ENCODE data around the gene CTNNA2.
A peak's percentile ranks its signal among the peaks of the same experiment; 100 is the strongest.

The CTNNA2 gene

GRCh38 chr2:79981316-79981715 is 468.5 kb downstream of the CTNNA2 start:
- DNase-seq (ENCODE audit: low spot score), result no peak

GRCh38 chr2:79982445-79982844 is 469.6 kb downstream of the CTNNA2 start:
- no peak for DNase-seq (ENCODE audit: low spot score)

GRCh38 chr2:79984476-79984875 is 471.6 kb downstream of the CTNNA2 start:
- peak; percentile 36 for DNase-seq (ENCODE audit: low spot score)

DNA sequence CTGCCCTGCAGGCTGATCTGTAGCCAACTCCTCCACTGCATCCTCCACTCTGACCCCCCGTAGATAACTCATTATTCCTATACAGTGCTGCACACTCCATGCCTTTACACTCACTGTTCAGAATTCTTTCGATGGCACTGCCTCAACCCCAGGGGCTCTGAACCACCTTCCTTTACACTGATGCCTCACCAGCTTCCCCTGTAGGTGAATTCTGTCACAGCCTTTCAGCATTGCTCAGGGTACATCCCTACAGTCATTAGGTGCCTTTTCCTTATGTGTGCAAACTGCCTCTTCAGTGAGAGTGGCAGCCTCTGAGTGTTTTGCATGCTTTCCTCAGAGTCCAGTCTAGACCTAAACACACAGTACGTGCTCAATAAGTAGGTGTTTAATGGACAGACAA is 472.3 kb downstream of the CTNNA2 start:
- DNase-seq (ENCODE audit: low spot score), result no peak

- no peak for DNase-seq (ENCODE audit: low spot score)
Measured at GRCh38 chr2:79985571-79985970, 472.7 kb downstream of the CTNNA2 start.

GRCh38 chr2:79993144-79993543 is 480.3 kb downstream of the CTNNA2 start:
- no peak for DNase-seq (ENCODE audit: low spot score)

- no peak for DNase-seq (ENCODE audit: low spot score)
Measured at GRCh38 chr2:79994161-79994560, 481.3 kb downstream of the CTNNA2 start.

GRCh38 chr2:79994965-79995364 is 482.1 kb downstream of the CTNNA2 start:
- peak; percentile 8 for DNase-seq (ENCODE audit: low spot score)

DNA sequence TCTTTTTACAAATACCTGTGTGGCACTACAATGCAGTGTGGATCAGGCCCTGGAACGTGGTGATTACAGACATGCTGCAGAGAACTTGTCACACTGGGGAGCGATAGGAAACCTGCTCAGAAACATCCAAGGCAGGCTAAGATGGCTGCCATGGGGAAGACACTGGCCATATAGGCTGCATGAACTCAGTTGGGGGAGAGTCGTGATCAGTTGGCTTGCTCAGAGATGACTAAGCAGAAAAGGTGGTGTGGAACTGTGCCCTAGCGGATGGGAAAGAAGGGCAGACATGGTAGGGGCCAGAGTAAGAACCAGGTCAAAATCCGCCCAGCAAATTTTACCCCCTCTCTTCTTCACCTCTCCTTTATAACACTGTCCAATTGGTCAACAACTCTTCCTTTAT is 483.9 kb downstream of the CTNNA2 start:
- DNase-seq (ENCODE audit: low spot score), result no peak

- DNase-seq (ENCODE audit: low spot score), result peak; percentile 56
Measured at GRCh38 chr2:80001701-80002101, 488.9 kb downstream of the CTNNA2 start.

GRCh38 chr2:80002112-80002511 is 489.3 kb downstream of the CTNNA2 start:
- no peak for DNase-seq (ENCODE audit: low spot score)

DNA sequence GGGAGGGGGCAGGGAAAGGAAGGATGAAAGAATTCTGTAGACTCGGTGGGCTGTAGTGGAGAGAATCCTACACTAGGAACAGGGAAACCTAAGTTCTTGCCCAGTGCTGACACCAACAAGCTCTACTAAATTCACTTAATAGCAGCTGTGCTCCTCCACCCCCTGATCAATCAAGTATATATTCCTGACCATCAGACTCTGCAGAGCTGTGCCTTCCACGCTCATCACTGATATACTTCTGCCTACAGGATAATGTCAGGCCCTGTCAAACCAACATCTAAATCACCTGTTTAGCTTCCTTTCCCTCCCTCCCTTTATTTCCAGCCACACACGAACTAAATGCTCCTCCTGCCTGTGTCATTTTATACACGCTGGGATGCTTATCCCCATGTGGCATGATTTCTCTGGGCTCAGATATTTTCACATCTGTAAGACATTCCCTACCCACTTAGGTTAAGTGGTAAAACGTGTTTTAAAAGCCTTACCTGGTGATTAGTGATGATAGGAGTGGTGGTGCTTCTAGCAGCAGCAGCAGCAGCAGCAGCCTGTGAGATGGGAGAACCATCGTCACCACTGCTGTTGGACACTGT is 489.8 kb downstream of the CTNNA2 start:
- DNase-seq (ENCODE audit: low spot score), result no peak

DNA sequence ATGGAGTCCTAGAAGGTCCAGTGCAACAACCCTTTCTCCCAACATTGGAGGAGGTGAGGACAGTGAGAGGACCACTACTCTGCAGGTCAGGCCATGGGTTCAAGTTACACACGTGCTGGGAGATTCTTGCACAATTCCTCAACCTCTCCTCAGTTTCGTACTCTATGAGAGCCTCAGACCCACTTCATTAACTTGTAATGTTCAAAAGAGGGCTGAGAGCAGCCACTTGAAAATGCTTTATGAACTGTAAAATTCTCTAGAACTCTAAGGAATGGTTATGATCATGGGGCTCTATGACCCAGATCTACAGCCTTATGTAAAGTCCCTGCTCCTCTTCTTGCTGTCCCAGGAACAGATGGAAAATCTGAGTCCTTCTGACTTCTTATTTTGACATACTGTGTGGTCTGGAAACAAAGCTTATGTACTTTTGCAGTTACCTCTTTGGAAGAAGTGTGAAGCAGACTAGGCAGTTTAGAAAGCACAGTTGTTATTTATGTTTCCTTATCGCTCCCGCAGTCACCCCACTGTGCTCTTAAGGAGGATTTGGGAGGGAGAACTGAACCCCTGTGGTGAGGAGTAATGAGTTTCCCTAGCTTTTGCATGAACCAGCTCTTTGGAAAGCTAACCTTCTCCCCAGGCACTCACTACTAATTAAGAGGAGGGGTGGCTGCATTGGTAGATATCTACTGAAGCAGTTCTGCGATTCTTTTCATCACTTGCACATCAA is 495.1 kb downstream of the CTNNA2 start:
- no peak for DNase-seq (ENCODE audit: low spot score)

DNA sequence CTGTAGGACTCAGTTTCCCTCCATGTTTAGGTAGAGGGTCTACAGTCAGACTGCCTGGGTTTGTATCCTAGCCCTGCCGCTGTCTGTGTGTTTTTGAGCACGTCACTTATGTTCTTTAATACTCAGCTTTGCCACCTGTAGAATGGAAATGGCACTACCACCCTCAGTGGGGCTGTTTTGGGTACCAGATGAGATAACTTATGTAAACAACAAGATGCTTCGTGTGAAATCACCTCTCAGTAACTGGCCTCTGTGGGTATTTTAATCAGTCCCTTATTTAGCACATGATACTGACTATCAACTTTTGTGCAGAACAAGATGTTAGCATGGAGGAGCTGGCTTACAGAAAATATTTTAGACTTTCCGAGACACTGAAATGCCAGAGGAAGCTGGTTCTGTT is 495.7 kb downstream of the CTNNA2 start:
- DNase-seq (ENCODE audit: low spot score), result no peak

GRCh38 chr2:80009211-80009610 is 496.4 kb downstream of the CTNNA2 start:
- DNase-seq (ENCODE audit: low spot score), result no peak

DNA sequence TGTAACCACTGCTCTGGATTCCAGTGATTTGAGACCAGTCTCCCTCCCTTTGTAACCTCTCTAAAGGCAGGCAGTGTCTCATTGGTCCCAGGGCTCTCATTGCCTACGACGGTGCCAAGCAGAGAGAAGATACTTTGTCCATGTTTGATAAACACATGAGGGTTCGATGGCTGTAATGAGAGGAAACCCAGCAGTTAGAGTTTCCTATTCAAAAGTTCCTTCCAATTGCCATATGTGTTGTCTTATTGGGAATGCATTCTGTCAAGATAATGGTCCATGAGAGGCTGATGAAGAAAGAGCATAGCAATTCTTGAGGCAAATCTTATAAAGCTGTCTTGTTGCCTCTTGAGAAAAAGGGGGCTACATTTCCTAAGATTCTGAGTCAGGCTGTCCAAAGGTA is 499.2 kb downstream of the CTNNA2 start:
- DNase-seq (ENCODE audit: low spot score), result no peak

DNA sequence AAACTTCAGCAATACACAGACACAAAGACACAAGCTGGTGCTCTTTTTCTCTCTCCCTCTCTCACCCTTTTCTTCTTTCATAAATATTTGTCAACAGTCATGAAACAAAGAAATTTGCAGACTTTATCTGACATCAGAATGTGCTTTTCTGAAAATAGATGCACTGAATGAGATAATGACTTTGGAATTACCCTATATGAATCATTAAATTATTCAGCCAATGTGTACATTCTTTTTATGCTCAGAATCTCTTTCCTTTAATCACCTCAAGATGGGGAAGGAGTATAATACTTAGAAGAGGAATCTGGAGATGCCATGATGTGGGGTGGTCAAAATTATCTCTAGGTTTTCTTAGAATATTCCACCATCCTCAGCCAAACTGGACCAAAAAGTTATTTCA is 501.8 kb downstream of the CTNNA2 start:
- no peak for DNase-seq (ENCODE audit: low spot score)

- DNase-seq (ENCODE audit: low spot score), result no peak
Measured at GRCh38 chr2:80016171-80016570, 503.3 kb downstream of the CTNNA2 start.

DNA sequence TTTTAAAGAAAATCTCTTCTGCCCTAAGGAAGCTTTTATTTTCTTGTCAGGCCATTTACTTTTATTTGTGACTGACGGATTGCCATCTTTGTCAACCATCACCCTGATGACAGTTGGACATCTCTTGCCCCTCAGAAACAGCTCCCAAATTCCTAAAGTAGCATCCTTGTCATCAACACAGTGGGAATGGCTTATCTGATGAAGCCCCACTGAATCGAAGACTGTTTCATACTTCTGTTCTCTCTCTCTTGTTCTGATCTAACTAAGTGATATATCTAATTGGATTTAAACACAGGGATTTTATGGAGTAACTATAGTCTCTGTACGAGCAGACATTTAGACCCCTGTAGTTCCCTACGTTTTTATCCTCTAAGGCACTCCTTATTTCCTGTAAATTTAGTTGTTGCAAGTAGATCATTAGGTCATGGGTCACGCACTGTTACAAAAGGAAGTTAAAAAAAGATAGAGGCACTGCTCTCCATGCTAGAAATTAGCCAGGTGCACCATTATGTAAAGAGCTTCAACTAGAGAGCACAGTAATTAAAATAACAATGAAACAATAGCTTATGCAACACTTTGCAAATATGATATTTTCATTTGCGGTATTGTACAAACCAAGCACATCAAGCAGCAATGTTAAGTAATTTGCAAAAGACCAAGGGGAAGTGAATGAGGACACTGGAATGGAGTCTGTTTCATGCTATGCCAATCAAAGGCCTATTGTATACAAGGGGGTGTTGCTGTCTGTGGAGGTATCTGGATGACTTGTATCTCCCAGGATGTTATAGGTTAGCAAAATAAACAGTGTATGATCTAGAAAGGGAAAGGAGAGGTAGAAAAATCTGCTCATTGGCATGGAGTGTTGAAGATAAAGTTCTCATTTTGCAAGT is 507.0 kb downstream of the CTNNA2 start:
- no peak for DNase-seq (ENCODE audit: low spot score)

- DNase-seq (ENCODE audit: low spot score), result no peak
Measured at GRCh38 chr2:80022018-80022417, 509.2 kb downstream of the CTNNA2 start.

- DNase-seq (ENCODE audit: low spot score), result peak; percentile 20
Measured at GRCh38 chr2:80026040-80026729, 513.3 kb downstream of the CTNNA2 start.

GRCh38 chr2:80028051-80028450 is 515.2 kb downstream of the CTNNA2 start:
- no peak for DNase-seq (ENCODE audit: low spot score)

Data from AG08396 (cell line).